ENCODE measurements around the gene CEP250.
"Not testable (repeated sequence)": the region's sequence is repeated elsewhere in the genome, so short reads cannot be mapped to it uniquely, and the experiment has no call there.

Gene CEP250

GRCh38 chr20:35541118-35541782 is 85.9 kb downstream of the CEP250 start:
- no peak for DNase-seq

GRCh38 chr20:35541783-35542662 is 86.6 kb downstream of the CEP250 start, which contains the start of gene ERGIC3:
ERGIC3 (plus strand) TSS chr20:35542078; CDS start chr20:35542098, 20 bp downstream.
- DNase-seq: peak; percentile 95

DNA sequence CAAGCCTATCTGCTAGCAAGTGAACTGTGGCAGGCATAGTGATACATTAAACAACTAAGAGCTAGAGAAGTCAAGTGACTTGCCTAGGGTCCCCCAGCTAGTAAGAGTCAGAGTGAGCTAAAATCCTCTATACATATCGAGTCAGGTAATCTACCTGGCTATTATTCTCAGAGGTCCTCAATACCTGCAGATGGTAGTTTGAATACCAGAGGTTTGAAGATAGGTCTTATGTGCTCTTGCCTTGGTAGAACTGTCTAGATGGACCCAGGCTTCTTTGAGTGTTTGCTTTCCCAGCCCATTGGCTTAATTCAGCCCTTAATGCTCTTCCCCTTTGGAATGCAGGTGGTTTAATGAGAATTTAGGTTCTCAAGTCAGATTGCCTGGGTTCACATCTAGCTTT is 87.6 kb downstream of the CEP250 start:
- DNase-seq: no peak

- DNase-seq: no peak
Measured at GRCh38 chr20:35544436-35544835, 89.0 kb downstream of the CEP250 start.

DNA sequence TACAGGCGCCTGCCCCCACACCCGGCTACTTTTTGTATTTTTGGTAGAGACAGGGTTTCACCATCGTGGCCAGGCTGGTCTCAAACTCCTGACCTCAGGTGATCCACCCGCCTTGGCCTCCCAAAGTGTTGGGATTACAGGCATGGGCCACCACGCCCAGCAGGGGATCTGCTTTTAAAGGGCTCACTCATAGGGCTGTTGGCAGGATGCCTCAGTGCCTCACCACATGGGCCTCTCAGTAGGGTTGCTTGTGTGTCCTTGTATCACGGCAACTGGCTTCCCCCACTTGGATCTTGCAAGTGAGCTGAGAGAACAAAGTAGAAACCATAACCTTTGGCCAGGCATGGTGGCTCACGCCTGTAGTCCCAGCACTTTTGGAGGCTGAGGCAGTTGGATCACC is 89.5 kb downstream of the CEP250 start:
- DNase-seq: not testable (repeated sequence)

DNA sequence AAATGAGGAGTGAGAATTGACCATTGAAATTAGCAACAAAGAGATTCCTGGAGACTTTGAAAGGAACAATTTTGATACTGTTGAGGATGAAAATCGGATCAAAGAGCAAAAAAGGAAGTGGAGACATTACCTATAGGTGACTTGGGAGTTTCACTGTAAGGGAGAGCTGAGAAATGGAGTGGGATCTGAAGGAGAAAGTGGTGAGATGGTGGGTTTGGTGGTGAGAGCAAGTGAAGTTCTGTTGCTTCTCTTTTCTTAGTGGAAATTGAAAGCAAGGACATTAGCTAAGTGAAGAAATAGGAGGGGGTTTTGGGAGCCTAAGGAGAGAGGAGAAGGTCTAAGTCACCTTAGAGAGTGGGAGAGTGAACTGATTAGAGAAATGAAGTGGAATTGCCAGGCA is 90.7 kb downstream of the CEP250 start:
- DNase-seq: no peak

- DNase-seq: no peak
Measured at GRCh38 chr20:35547329-35547728, 91.9 kb downstream of the CEP250 start.

GRCh38 chr20:35551503-35551902 is 96.1 kb downstream of the CEP250 start:
- no peak for DNase-seq

DNA sequence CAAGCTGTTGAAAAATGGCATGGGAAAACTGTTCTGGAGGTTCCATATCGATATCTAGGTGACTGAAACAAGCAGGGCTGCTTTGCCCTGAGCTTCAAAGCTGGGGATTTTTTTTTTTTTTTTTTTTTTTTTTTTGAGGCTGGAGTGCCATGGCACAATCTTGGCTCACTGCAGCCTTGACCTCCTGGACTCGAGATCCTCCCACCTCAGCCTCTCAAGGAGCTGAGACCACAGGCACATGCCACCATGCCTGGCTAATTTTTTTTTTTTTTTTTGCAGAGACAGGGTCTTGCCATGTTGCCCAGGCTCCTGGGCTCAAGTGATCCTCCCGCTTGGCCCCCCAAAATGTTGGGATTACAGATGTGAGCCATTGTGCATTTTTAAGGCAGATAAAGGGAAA is 97.5 kb downstream of the CEP250 start:
- DNase-seq: no peak

- DNase-seq: not testable (repeated sequence)
Measured at GRCh38 chr20:35555461-35555860, 100.1 kb downstream of the CEP250 start.

DNA sequence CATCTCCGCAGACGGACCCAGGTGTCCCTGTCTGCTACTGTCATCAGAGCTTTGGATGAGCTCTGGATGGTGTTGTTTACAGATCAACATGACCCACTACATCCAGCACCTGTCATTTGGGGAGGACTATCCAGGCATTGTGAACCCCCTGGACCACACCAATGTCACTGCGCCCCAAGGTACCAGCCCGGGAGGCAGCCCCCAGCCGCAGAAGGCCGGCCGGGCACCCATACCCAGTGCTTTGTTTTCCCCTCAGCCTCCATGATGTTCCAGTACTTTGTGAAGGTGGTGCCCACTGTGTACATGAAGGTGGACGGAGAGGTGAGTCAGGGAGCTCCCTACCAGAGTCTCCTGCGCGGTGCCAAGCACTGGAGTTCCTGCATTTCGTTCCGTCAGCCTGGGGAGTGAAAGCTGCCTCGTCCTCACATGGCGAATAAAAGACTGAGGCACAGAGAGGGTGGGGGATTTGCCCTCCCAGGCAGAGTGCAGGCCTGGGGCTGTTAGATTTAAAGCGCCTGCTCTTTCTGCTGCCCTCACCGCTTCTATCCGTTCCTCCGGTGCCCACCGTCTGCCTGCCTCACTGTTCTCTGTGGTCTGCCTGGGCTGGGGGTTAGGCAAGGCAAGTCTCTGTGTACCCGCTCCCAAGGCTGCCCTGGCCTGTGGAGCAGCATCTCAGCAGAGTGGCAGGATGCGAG is 100.7 kb downstream of the CEP250 start:
- DNase-seq: no peak

- no peak for DNase-seq
Measured at GRCh38 chr20:35556871-35557270, 101.5 kb downstream of the CEP250 start.

DNA sequence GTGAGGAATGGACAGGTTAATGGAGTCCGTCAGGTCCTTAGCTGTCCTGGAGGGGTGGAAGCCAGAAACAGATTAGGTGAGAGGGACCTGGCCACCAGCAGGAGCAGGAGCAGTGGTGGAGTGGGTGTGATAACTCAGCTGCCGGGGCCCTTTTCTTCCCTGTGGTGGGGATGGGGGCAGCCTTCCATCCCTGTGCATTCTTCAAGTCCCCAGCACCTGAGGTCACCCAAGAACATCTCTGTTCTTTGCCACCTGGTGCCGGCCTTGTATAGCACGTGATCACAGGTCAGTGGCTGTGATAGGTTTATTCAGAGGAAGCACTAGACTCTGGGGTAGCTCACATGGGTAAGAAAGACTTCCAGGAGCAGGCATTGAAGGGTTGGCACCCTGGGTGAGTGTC is 103.1 kb downstream of the CEP250 start:
- no peak for DNase-seq

GRCh38 chr20:35559042-35559693 is 103.8 kb downstream of the CEP250 start:
- DNase-seq: no peak

- no peak for DNase-seq
Measured at GRCh38 chr20:35560105-35560511, 104.7 kb downstream of the CEP250 start.

DNA sequence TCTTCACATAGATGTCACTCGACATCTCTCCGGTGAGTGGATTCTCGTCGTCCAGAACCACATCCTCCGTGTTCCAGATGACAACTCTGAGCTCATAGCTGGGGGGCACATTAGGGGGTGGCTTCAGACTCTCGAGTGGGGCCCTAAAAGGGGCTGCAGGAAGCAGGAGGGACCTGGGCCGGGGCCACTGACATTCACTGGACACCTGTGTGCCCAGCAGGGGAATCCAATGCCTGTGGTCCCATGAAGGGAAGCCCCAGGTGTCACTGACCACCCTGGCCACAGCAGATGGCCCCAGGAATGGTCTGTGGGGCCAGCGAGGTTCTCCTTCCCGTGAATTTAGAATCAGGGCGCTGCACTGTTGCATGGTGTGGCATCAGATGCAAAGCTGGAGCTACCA is 105.1 kb downstream of the CEP250 start:
- DNase-seq: no peak

DNA sequence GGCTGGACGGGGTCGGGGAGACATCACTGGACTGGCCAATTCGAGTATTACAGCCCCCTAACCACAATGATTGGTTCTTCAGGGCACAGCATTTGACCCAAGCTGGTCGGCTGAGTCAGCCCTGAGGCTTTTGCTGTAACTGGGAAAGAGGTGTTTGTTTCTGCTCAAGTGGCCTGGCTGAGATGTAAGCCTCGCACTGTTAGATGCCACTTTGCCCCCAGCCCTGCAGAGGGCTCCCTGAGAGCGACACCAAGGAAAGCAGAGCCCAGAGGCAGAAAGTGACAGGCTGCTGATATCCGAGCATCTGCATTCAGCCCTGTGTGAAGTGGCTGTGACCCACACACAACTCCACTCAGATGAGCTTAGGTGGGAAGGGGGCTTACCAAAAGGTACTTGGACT is 105.9 kb downstream of the CEP250 start:
- peak; percentile 56 to 69 for DNase-seq

DNA sequence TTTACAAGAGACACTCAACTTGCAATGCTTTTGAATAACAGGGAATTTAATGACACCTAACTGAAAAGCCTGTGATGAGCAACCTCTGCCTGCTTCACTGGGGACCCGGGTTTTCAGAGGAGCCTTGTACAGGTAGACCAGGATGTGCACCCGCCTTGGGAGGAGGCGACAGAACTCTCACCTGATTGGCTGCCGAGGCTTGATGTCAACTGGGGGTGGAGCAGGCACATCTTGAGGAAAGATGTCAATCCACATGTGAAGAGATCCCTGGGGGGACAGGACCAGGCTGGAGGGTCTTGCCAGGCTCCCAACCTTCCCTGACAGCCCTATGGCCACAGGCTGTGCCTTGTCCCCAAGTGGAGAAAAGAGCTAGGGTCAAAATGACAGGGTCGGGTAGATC is 106.3 kb downstream of the CEP250 start:
- no peak for DNase-seq

- no peak for DNase-seq
Measured at GRCh38 chr20:35562541-35563110, 107.2 kb downstream of the CEP250 start.

DNA sequence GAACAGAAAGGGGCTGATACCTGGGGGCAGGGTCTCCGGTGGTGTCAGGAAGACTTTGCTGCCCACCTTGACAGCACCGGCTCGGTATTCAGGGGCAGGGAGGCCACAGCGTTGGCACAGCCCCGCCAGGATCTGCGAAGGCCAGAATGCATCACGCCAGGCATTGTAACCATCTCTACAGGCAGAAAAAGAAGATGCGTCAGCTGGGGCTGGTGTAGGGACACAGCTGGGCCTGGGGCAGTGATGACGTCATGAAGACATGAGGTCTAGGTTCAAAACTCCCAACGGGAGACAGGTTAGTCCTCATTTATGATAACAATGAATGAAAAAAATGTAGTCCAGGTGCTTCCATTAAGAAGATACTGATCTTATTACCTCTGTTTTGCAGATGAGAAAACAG is 108.4 kb downstream of the CEP250 start:
- DNase-seq: no peak

DNA sequence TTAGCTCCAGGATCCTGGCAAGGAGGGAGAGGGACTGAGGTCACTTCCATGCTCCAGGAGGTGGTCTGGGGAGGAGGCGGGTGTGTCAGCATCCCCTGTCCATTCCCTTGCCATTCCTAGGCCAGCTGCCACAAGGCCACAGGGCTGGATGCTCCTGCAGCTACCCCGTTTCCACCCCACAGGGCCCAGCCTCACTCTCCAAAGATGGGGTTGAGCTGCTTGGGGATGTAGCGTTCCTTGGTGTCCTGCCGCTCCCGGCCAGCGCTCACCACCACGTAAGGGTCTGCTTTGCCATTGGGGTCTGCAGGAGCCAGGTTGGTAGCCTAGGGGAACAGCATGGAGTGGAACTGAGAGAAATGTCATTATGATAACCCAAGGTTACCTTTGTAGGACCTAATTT is 109.5 kb downstream of the CEP250 start:
- no peak for DNase-seq

DNA sequence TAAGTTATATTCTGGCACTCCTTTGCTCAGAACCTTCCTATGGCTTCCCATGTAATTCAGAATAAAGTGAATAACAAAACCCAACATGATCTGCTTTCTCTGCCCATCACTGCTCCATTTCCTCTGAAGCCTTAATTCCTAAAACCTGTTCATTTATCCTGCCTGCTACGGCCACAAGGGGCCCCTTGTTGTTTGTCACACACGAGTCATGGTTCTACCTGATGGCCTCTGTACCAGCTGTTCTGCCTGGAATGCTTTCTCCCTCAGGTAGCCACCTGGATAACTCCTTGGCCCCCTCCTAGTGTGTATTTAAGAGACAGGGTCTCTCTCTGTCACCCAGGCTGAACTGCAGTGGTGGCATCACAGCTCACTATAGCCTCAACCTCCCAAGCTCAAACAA is 113.2 kb downstream of the CEP250 start:
- DNase-seq: peak in 1 of 2 experiments; percentile 31

All from Kasumi-1 (cell line).